ENCODE data around the gene ID4.

The ID4 gene

DNA sequence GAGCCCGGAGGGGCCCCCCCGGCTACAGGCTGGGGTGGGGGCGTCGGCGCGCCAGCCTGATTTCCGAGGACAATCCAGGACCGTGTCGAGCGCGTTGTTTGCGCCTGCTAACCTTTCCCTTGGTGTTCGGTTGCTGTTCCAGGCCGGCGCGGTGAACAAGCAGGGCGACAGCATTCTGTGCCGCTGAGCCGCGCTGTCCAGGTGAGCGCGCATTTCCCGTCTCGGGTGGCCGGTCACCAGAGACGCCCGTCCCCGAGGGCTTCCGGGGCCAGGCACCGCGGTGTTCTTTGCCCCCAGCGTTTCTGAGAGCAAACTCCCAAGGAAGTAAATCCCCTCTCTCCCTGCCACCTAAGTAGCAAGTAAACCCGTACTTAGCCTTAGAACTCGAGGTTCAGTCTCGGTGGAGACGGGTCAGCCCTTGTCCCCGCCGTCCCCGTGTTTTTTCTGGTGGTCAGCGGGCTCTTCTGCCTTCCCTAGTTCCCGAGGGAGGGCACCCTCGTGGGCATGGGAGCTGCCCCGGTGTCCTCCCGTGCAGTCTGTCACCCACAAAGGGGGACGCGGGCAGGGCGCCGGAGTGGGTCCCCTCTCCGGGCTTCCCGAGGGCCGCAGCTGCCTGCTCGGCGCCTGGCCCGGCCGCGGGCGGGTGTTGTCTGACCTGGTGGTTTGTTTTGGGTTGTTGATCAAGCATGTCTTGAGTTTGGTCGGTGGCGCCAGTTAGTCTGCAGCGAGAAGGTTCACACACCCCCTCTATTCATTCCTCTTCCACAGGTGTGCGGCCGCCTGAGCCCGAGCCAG, 1.5 kb downstream of the ID4 start:
- Histone ChIP-seq H4K91ac (ENCODE audit: low read depth, low read length) (peak overlapping the region; percentile 53), H2BK12ac (ENCODE audit: low read length) (peak overlapping the region; percentile 32), H2BK5ac (ENCODE audit: low read depth, low read length, poor library complexity) (peak overlapping the region; percentile 95), H3K4me2 (ENCODE audit: low read length) (peak overlapping the region; percentile 86), H3K36me3 (ENCODE audit: control insufficient read depth in 1 of 2, insufficient read depth in 2 of 2, low read length in 2 of 2) (no peaks in the 10 kb centered on the region), H2AK5ac (ENCODE audit: low read length) (no peak overlapping the region), H4K12ac (ENCODE audit: low read depth, low read length) (no peak overlapping the region), H3K4me3 (ENCODE audit: low read depth, low read length) (peak overlapping the region; percentile 98), H2AFZ (ENCODE audit: insufficient read depth, low read length, poor library complexity) (peak overlapping the region; percentile 68), H3K79me1 (ENCODE audit: low read length) (peaks cover 21% of the 10 kb centered on the region), H3K27ac (ENCODE audit: low read depth, low read length) (peak overlapping the region; percentile 91), H3K4ac (ENCODE audit: low read depth, low read length) (peak overlapping the region; percentile 93), H3K9me3 (ENCODE audit: insufficient read depth, low read depth, low read length) (no peaks in the 10 kb centered on the region), H3K9ac (ENCODE audit: low read length) (peak overlapping the region; percentile 99), H3K27me3 (ENCODE audit: insufficient read depth, low read length) (no peaks in the 10 kb centered on the region), H3K18ac (ENCODE audit: low read length) (peak overlapping the region; percentile 70), H3K23ac (ENCODE audit: low read length) (no peak overlapping the region), H4K8ac (ENCODE audit: low read depth, low read length) (peak overlapping the region; percentile 64), H3K79me2 (ENCODE audit: control insufficient read depth, insufficient read depth, low read length, poor library complexity) (peaks cover 16% of the 10 kb centered on the region), H3K4me1 (ENCODE audit: control insufficient read depth in 1 of 2, insufficient read depth in 2 of 2, low read length in 2 of 2) (peaks cover 0 to 6% of the 10 kb centered on the region in 2 experiments), H3K14ac (ENCODE audit: low read length) (peak overlapping the region; percentile 90), H2BK120ac (ENCODE audit: insufficient read depth, low read length, poor library complexity) (peak overlapping the region; percentile 37)
- DNase-seq, result peak; percentile 18 to 70
- WGBS (ENCODE audit: extremely low coverage, insufficient coverage, insufficient read length), result no CpG with 5 or more reads among the region's 63 CpGs

GRCh38 chr6:19839237-19839546, 2.0 kb downstream of the ID4 start:
- H3K4me1 ChIP-seq (ENCODE audit: control insufficient read depth in 1 of 2, insufficient read depth in 2 of 2, low read length in 2 of 2), result peaks cover 0 to 6% of the 10 kb centered on the region in 2 experiments
- H3K36me3 ChIP-seq (ENCODE audit: control insufficient read depth in 1 of 2, insufficient read depth in 2 of 2, low read length in 2 of 2), result no peaks in the 10 kb centered on the region
- H2BK120ac ChIP-seq (ENCODE audit: insufficient read depth, low read length, poor library complexity), result no peak overlapping the region
- H3K23ac ChIP-seq (ENCODE audit: low read length), result no peak overlapping the region
- H2AFZ ChIP-seq (ENCODE audit: insufficient read depth, low read length, poor library complexity), result no peak overlapping the region
- H2AK5ac ChIP-seq (ENCODE audit: low read length), result no peak overlapping the region
- no peak overlapping the region for H4K12ac ChIP-seq (ENCODE audit: low read depth, low read length)
- no peak for DNase-seq
- H3K27ac ChIP-seq (ENCODE audit: low read depth, low read length), result peak overlapping the region; percentile 91
- H3K18ac ChIP-seq (ENCODE audit: low read length), result no peak overlapping the region
- H4K8ac ChIP-seq (ENCODE audit: low read depth, low read length), result no peak overlapping the region
- no peaks in the 10 kb centered on the region for H3K27me3 ChIP-seq (ENCODE audit: insufficient read depth, low read length)
- H3K79me1 ChIP-seq (ENCODE audit: low read length), result peaks cover 21% of the 10 kb centered on the region
- no CpG with 5 or more reads among the region's 7 CpGs for WGBS (ENCODE audit: extremely low coverage, insufficient coverage, insufficient read length)
- no peak overlapping the region for H4K91ac ChIP-seq (ENCODE audit: low read depth, low read length)
- no peaks in the 10 kb centered on the region for H3K9me3 ChIP-seq (ENCODE audit: insufficient read depth, low read depth, low read length)
- peaks cover 16% of the 10 kb centered on the region for H3K79me2 ChIP-seq (ENCODE audit: control insufficient read depth, insufficient read depth, low read length, poor library complexity)
- no peak overlapping the region for H3K14ac ChIP-seq (ENCODE audit: low read length)
- H3K4me2 ChIP-seq (ENCODE audit: low read length), result peak overlapping the region; percentile 86
- no peak overlapping the region for H2BK5ac ChIP-seq (ENCODE audit: low read depth, low read length, poor library complexity)
- peak overlapping the region; percentile 98 for H3K4me3 ChIP-seq (ENCODE audit: low read depth, low read length)
- H3K4ac ChIP-seq (ENCODE audit: low read depth, low read length), result no peak overlapping the region
- no peak overlapping the region for H3K9ac ChIP-seq (ENCODE audit: low read length)
- H2BK12ac ChIP-seq (ENCODE audit: low read length), result no peak overlapping the region

- Histone ChIP-seq H4K8ac (ENCODE audit: low read depth, low read length) (no peak overlapping the region), H4K12ac (ENCODE audit: low read depth, low read length) (no peak overlapping the region), H3K79me1 (ENCODE audit: low read length) (peaks cover 21% of the 10 kb centered on the region), H3K36me3 (ENCODE audit: control insufficient read depth in 1 of 2, insufficient read depth in 2 of 2, low read length in 2 of 2) (no peaks in the 10 kb centered on the region), H4K91ac (ENCODE audit: low read depth, low read length) (no peak overlapping the region), H3K14ac (ENCODE audit: low read length) (no peak overlapping the region), H2AFZ (ENCODE audit: insufficient read depth, low read length, poor library complexity) (no peak overlapping the region), H2AK5ac (ENCODE audit: low read length) (no peak overlapping the region), H3K9ac (ENCODE audit: low read length) (no peak overlapping the region), H3K4me1 (ENCODE audit: control insufficient read depth in 1 of 2, insufficient read depth in 2 of 2, low read length in 2 of 2) (peaks cover under 1 to 12% of the 10 kb centered on the region in 2 experiments), H3K27me3 (ENCODE audit: insufficient read depth, low read length) (no peaks in the 10 kb centered on the region), H3K9me3 (ENCODE audit: insufficient read depth, low read depth, low read length) (no peaks in the 10 kb centered on the region), H2BK5ac (ENCODE audit: low read depth, low read length, poor library complexity) (no peak overlapping the region), H2BK12ac (ENCODE audit: low read length) (no peak overlapping the region), H3K79me2 (ENCODE audit: control insufficient read depth, insufficient read depth, low read length, poor library complexity) (peaks cover 16% of the 10 kb centered on the region), H3K4ac (ENCODE audit: low read depth, low read length) (no peak overlapping the region), H3K4me2 (ENCODE audit: low read length) (peak overlapping the region; percentile 54), H3K18ac (ENCODE audit: low read length) (no peak overlapping the region), H3K4me3 (ENCODE audit: low read depth, low read length) (no peak overlapping the region), H3K23ac (ENCODE audit: low read length) (no peak overlapping the region), H3K27ac (ENCODE audit: low read depth, low read length) (no peak overlapping the region), H2BK120ac (ENCODE audit: insufficient read depth, low read length, poor library complexity) (no peak overlapping the region)
- DNase-seq, result no peak
- WGBS (ENCODE audit: extremely low coverage, insufficient coverage, insufficient read length), result no CpG with 5 or more reads among the region's 1 CpG
These were observed 2.6 kb downstream of the ID4 start for GRCh38 chr6:19839788-19840187.

DNA sequence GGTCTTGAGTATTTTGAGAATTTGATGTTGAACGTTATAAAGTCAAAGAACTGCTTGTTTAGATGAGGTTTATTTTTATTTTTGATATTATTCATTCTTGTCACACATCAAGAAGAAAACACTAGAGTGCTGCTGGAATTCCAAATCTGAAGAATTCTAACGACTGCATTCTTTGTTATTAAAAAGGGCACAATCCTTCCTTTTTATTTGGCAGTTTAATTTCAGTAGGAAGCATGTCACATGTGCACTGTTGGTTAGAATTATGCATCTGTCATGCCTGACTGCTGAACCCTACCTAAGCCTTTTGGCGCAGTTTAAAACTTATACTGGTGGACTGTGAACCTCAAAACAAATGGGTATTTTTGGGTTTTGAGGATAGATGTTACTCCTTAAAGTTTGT, 4.0 kb downstream of the ID4 start:
- H3K4me3 ChIP-seq (ENCODE audit: low read depth, low read length), result no peak overlapping the region
- no peak overlapping the region for H2BK12ac ChIP-seq (ENCODE audit: low read length)
- peaks cover 25% of the 10 kb centered on the region for H3K79me1 ChIP-seq (ENCODE audit: low read length)
- no peak for DNase-seq
- H2AK5ac ChIP-seq (ENCODE audit: low read length), result no peak overlapping the region
- no peak overlapping the region for H3K23ac ChIP-seq (ENCODE audit: low read length)
- H4K91ac ChIP-seq (ENCODE audit: low read depth, low read length), result no peak overlapping the region
- H3K4me2 ChIP-seq (ENCODE audit: low read length), result no peak overlapping the region
- H3K4me1 ChIP-seq (ENCODE audit: control insufficient read depth in 1 of 2, insufficient read depth in 2 of 2, low read length in 2 of 2), result peaks cover 7 to 14% of the 10 kb centered on the region in 2 experiments
- peaks cover 16% of the 10 kb centered on the region for H3K79me2 ChIP-seq (ENCODE audit: control insufficient read depth, insufficient read depth, low read length, poor library complexity)
- no peaks in the 10 kb centered on the region for H3K27me3 ChIP-seq (ENCODE audit: insufficient read depth, low read length)
- H3K9me3 ChIP-seq (ENCODE audit: insufficient read depth, low read depth, low read length), result no peaks in the 10 kb centered on the region
- H2BK120ac ChIP-seq (ENCODE audit: insufficient read depth, low read length, poor library complexity), result no peak overlapping the region
- H2AFZ ChIP-seq (ENCODE audit: insufficient read depth, low read length, poor library complexity), result no peak overlapping the region
- no peak overlapping the region for H3K18ac ChIP-seq (ENCODE audit: low read length)
- no peak overlapping the region for H4K8ac ChIP-seq (ENCODE audit: low read depth, low read length)
- no peak overlapping the region for H2BK5ac ChIP-seq (ENCODE audit: low read depth, low read length, poor library complexity)
- no peak overlapping the region for H3K4ac ChIP-seq (ENCODE audit: low read depth, low read length)
- H3K36me3 ChIP-seq (ENCODE audit: control insufficient read depth in 1 of 2, insufficient read depth in 2 of 2, low read length in 2 of 2), result no peaks in the 10 kb centered on the region
- no CpG with 5 or more reads among the region's 3 CpGs for WGBS (ENCODE audit: extremely low coverage, insufficient coverage, insufficient read length)
- H3K14ac ChIP-seq (ENCODE audit: low read length), result no peak overlapping the region
- H3K9ac ChIP-seq (ENCODE audit: low read length), result no peak overlapping the region
- H4K12ac ChIP-seq (ENCODE audit: low read depth, low read length), result no peak overlapping the region
- H3K27ac ChIP-seq (ENCODE audit: low read depth, low read length), result no peak overlapping the region
